Measurements from ENCODE around the gene SHC1.
A peak's percentile ranks its signal among the peaks of the same experiment; 100 is the strongest.

The SHC1 gene

GRCh38 chr1:155001675-155002463, 31.3 kb upstream of the SHC1 start:
- peak; percentile 62 for TF ChIP-seq CTCF (conservative IDR thresholded peaks at IDR 0.05; ENCODE audit: low read depth, low read length)
- peak overlapping the region; percentile 90 for H3K4me3 ChIP-seq (ENCODE audit: low read length)
- peak; percentile 97 for DNase-seq (ENCODE audit: low read depth)

GRCh38 chr1:155001425-155001674, 30.8 kb upstream of the SHC1 start:
- no peak for DNase-seq (ENCODE audit: low read depth)
- peak overlapping the region; percentile 90 for H3K4me3 ChIP-seq (ENCODE audit: low read length)
- TF ChIP-seq CTCF (conservative IDR thresholded peaks at IDR 0.05; ENCODE audit: low read depth, low read length): no peak

GRCh38 chr1:155000726-155001424, 30.3 kb upstream of the SHC1 start:
- H3K4me3 ChIP-seq (ENCODE audit: low read length): peak overlapping the region; percentile 90
- TF ChIP-seq CTCF (conservative IDR thresholded peaks at IDR 0.05; ENCODE audit: low read depth, low read length): no peak
- DNase-seq (ENCODE audit: low read depth): peak; percentile 57

GRCh38 chr1:155000411-155000725, 29.8 kb upstream of the SHC1 start:
- H3K4me3 ChIP-seq (ENCODE audit: low read length): peak overlapping the region; percentile 90
- no peak for TF ChIP-seq CTCF (conservative IDR thresholded peaks at IDR 0.05; ENCODE audit: low read depth, low read length)
- DNase-seq (ENCODE audit: low read depth): no peak

GRCh38 chr1:154999571-155000410, 29.2 kb upstream of the SHC1 start:
- H3K4me3 ChIP-seq (ENCODE audit: low read length): peak overlapping the region; percentile 90
- DNase-seq (ENCODE audit: low read depth): no peak
- no peak for TF ChIP-seq CTCF (conservative IDR thresholded peaks at IDR 0.05; ENCODE audit: low read depth, low read length)

- peak overlapping the region; percentile 35 for H3K4me3 ChIP-seq (ENCODE audit: low read length)
- no peak for DNase-seq (ENCODE audit: low read depth)
- TF ChIP-seq CTCF (conservative IDR thresholded peaks at IDR 0.05; ENCODE audit: low read depth, low read length): peak; percentile 97
Observed at GRCh38 chr1:154998818-154999570, 28.4 kb upstream of the SHC1 start.
